Smooth muscle cell (in vitro differentiated cells): ENCODE results near the gene TXNDC2. TPM values are rescaled to one million over a fixed set of nuclear protein-coding genes. Genes with fewer than 3 reads are reported as not detected.

Source experiments
- DNase-seq: peaks from one replicate; lab custom pipeline; 2025; ENCODE audit not compliant: unreplicated experiment; lab: John Stamatoyannopoulos, UW
- H2AFZ ChIP-seq: fragments of 200-600 bp; sonication (generic); 2 replicates; pipeline ENCODE4 v1.6.0; 2016; ENCODE audit warnings: antibody characterized with exemption, low read depth, mild to moderate bottlenecking
- H3F3A ChIP-seq: fragments of 200-600 bp; sonication (generic); 2 replicates; pipeline ENCODE4 v1.6.0; 2017; ENCODE audit warnings: antibody characterized with exemption, low read depth
- H3K27ac ChIP-seq: fragments of 200-600 bp; sonication (generic); 2 replicates; pipeline ENCODE4 v1.5.1; 2016; ENCODE audit warnings: low read depth, mild to moderate bottlenecking
- H3K27me3 ChIP-seq: fragments of 200-600 bp; sonication (generic); 2 replicates; pipeline ENCODE4 v1.6.1; 2016; ENCODE audit warnings: low read depth, mild to moderate bottlenecking
- H3K36me3 ChIP-seq: fragments of 200-600 bp; sonication (generic); 2 replicates; pipeline ENCODE4 v1.5.1; 2016; ENCODE audit warnings: low read depth
- H3K4me1 ChIP-seq: fragments of 200-600 bp; sonication (generic); 2 replicates; pipeline ENCODE4 v1.5.1; 2016; ENCODE audit warnings: low read depth
- H3K4me2 ChIP-seq: fragments of 200-600 bp; sonication (generic); 2 replicates; pipeline ENCODE4 v1.6.0; 2016; ENCODE audit warnings: mild to moderate bottlenecking
- H3K4me3 ChIP-seq: fragments of 200-600 bp; sonication (generic); 2 replicates; pipeline ENCODE4 v1.5.1; 2016; ENCODE audit warnings: mild to moderate bottlenecking
- H3K79me2 ChIP-seq: fragments of 200-600 bp; sonication (generic); 2 replicates; pipeline ENCODE4 v1.6.0; 2016; ENCODE audit warnings: low read depth, mild to moderate bottlenecking
- H3K9ac ChIP-seq: fragments of 200-600 bp; sonication (generic); 2 replicates; pipeline ENCODE4 v1.6.0; 2016; ENCODE audit warnings: low read depth
- H3K9me3 ChIP-seq: fragments of 200-600 bp; sonication (generic); replicated peaks from 2 replicates; pipeline ENCODE4 v1.5.1; 2016; ENCODE audit warnings: low read depth
- H4K20me1 ChIP-seq: fragments of 200-600 bp; sonication (generic); 2 replicates; pipeline ENCODE4 v1.6.0; 2016; ENCODE audit warnings: low read depth
- WGBS: methylation state at CpG from one replicate; pipeline ENCODE4 v1.1.7; 2016; ENCODE audit warnings: low lambda C conversion rate; 5-methylcytosine and 5-hydroxymethylcytosine counted together
- polyA plus RNA-seq: library from polyadenylated mRNA; unstranded; fragments of >200 nt; fragmentation: Nextera tagmentation; extraction: Ambion mirVana; gene quantifications from 2 replicates; pipeline ENCODE4 v1.2.1, GENCODE V29; 2016
- total RNA-seq: library from RNA; depleted of rRNA; stranded (reverse); fragments of >200 nt; gene quantifications from 2 replicates; pipeline ENCODE4 v1.2.3, GENCODE V29; 2014
- TF ChIP-seq, protein P1 (sequence below): fragments of 200-600 bp; sonication (generic); IDR thresholded peaks from 2 replicates; pipeline ENCODE4 v1.5.1; 2017; ENCODE audit warnings: borderline replicate concordance, mild to moderate bottlenecking, antibody characterized with exemption; ENCODE audit not compliant: insufficient read depth, poor library complexity, severe bottlenecking

The TXNDC2 gene
- total RNA-seq (0.58 and 0.94 TPM in 2 replicates), polyA plus RNA-seq (1.1 TPM in 1 of 2 replicates, not detected in the other)

DNA sequence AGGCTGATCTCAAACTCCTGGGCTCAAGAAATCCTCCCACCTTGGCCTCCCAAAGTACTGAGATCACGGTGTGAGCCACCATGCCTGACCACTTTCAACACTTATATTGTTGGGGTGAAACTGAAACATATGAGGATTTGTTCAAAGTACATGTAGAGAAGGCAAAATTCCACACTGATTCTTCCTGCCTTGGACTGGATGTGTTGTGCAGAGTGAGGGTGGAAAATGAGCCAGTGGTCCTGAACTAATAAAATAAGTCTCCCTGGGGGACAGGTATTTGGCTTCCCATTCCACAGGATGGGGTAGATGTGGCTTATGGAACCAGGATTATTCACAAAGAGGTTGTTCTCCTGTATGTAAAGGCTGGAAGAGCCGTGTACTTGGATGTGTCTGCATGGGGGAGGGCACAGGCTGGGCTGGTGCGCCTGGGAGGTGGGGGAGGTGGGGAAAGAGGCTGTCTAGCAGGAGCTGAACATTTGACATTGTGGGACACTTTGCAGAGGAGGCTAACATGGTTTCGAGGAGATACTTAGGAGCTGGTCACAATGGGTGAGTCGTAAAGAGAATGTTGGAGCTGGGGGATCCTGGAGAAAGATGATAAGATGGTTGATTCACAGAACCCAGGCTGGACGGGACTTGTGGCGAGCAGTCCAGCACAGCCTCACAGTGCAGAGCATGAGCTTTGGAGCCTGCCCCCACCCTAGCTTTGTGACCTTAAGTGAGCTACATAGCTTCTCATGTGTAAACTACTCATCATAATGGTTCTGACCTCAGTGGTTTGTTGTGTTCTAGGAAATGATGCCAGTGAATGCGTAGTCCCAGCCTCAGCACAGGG is at the start of gene TXNDC2:
Gene TXNDC2 (plus strand): TSS at position 804 of the 835 bp plus-strand sequence. CDS start 708 bp downstream, outside the sequence.
- TF ChIP-seq, protein P1, sequence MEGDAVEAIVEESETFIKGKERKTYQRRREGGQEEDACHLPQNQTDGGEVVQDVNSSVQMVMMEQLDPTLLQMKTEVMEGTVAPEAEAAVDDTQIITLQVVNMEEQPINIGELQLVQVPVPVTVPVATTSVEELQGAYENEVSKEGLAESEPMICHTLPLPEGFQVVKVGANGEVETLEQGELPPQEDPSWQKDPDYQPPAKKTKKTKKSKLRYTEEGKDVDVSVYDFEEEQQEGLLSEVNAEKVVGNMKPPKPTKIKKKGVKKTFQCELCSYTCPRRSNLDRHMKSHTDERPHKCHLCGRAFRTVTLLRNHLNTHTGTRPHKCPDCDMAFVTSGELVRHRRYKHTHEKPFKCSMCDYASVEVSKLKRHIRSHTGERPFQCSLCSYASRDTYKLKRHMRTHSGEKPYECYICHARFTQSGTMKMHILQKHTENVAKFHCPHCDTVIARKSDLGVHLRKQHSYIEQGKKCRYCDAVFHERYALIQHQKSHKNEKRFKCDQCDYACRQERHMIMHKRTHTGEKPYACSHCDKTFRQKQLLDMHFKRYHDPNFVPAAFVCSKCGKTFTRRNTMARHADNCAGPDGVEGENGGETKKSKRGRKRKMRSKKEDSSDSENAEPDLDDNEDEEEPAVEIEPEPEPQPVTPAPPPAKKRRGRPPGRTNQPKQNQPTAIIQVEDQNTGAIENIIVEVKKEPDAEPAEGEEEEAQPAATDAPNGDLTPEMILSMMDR: no peak
- H3K4me2 ChIP-seq: no peak within 1 kb of the TSS
- no peak for DNase-seq
- 64% methylated on average over 8 of the region's 8 CpGs for WGBS
- H3K27ac ChIP-seq: no peak within 1 kb of the TSS
- H4K20me1 ChIP-seq: no peaks in the 10 kb centered on the region
- H3K4me3 ChIP-seq: no peak within 1 kb of the TSS
- no peaks in the 10 kb centered on the region for H3K9me3 ChIP-seq
- H2AFZ ChIP-seq: no peak within 1 kb of the TSS
- no peak within 1 kb of the TSS for H3K9ac ChIP-seq
- no peaks in the 10 kb centered on the region for H3K79me2 ChIP-seq
- no peaks in the 10 kb centered on the region for H3K36me3 ChIP-seq
- no peaks in the 10 kb centered on the region for H3K4me1 ChIP-seq
- H3F3A ChIP-seq: no peaks in the 10 kb centered on the region
- H3K27me3 ChIP-seq: no peaks in the 10 kb centered on the region

DNA sequence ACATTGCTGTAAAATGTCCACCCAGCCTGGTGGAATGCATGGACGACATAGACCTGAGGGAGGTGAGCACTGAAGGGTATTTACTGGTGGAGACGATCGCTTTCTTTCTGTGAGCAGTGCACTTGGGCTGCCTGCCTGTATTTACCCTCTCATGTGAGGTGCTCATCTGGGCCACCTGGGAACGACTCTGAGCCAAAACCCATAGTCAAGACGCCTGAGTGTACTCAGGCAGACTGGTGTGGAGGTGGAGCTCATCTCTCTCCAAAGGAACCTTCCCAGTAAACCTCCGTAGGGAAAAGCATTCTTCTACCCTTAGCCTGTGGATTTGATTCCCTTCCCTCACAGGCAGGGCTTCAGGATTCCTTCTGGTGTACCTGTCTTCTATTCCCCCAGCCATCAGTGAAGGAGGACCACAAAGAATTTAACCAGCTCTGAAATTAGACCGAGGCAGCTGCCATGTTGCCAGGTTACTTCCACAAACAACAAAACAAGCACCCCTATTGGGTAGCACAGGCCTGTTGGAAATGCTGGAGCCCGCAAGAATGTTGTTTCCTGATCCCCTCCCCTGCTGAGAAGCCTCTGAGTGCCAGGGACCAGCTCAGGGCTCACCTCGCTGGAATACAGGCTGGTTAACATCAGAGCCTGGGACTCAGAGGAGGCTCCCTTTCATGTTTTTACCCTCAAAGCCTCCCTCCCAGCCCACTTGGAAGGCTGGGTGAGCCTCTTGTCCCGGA is 47.5 kb upstream of the TXNDC2 start:
- Histone ChIP-seq H4K20me1 (peaks cover 43% of the 10 kb centered on the region), H2AFZ (no peak overlapping the region), H3K79me2 (peaks cover 41% of the 10 kb centered on the region), H3F3A (no peaks in the 10 kb centered on the region), H3K27ac (peak overlapping the region; percentile 44), H3K9me3 (no peaks in the 10 kb centered on the region), H3K27me3 (no peaks in the 10 kb centered on the region), H3K36me3 (no peaks in the 10 kb centered on the region), H3K4me1 (peaks cover 10% of the 10 kb centered on the region), H3K4me3 (no peak overlapping the region), H3K9ac (peak overlapping the region; percentile 24), H3K4me2 (no peak overlapping the region)
- DNase-seq: no peak
- TF ChIP-seq, protein P1: no peak
- WGBS: 74% methylated on average over 10 of the region's 10 CpGs

DNA sequence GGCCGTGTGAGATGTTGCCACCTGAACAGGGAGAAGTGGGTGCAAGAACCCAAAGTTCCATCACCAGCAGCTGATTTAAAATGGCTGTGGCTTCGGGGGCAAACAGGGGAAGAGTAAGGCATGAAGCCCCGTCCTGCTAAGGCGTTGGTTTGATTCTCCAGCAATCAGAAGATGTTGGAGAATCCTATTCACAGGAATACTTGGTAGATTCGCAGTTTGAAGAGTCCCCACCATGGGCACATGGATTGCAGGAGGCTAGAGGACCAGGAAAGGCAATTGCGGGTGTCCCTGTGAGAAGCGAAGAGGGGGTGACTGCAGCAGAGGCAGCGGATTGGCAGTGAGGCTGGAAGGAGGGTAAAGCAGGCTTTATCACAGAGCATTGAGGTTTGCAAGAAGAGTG is 46.6 kb upstream of the TXNDC2 start:
- Histone ChIP-seq H3K9me3 (no peaks in the 10 kb centered on the region), H3K9ac (no peak overlapping the region), H3K27ac (peak overlapping the region; percentile 44), H3K4me3 (no peak overlapping the region), H3K4me2 (no peak overlapping the region), H3K27me3 (no peaks in the 10 kb centered on the region), H4K20me1 (peaks cover 42% of the 10 kb centered on the region), H3K4me1 (peaks cover 10% of the 10 kb centered on the region), H2AFZ (no peak overlapping the region), H3K79me2 (peaks cover 32% of the 10 kb centered on the region), H3F3A (no peaks in the 10 kb centered on the region), H3K36me3 (no peaks in the 10 kb centered on the region)
- TF ChIP-seq, protein P1: no peak
- no peak for DNase-seq
- WGBS: 98% methylated on average over 8 of the region's 8 CpGs
